Left ventricle myocardium superior (tissue), 1 donor: ENCODE results near the gene PLEKHO2. TPM values are rescaled to one million over a fixed set of nuclear protein-coding genes. Genes with fewer than 3 reads are reported as not detected.

ENCODE experiments used
- ATAC-seq: fragments of 200-7000 bp; cut with Tn5 transposase; one replicate; pipeline ENCODE4 v1.9.1; 2020; ENCODE audit warnings: mild to moderate bottlenecking, moderate library complexity
- DNase-seq: peaks from one replicate; pipeline ENCODE4 v3.0.0-alpha.2; 2020
- intact Hi-C: fragments of 100-400 bp; cut with micrococcal nuclease; formaldehyde crosslinking; loops from one replicate; pipeline ENCODE4 v1.11.0; 2022
- total RNA-seq: library from RNA; stranded (reverse); fragmentation: NEBNext Ultra II Directional; extraction: Animal tissue kit (Norgen Biotek cat#: 25700); gene quantifications from one replicate; pipeline ENCODE4 v1.2.1, GENCODE V29; 2021
- donor health status: DM: no; HTN: yes; CAD: no; lungs with severe emphysema.

The PLEKHO2 gene
- total RNA-seq, 1 donor from 2014 or later, result 8.5 TPM

DNA sequence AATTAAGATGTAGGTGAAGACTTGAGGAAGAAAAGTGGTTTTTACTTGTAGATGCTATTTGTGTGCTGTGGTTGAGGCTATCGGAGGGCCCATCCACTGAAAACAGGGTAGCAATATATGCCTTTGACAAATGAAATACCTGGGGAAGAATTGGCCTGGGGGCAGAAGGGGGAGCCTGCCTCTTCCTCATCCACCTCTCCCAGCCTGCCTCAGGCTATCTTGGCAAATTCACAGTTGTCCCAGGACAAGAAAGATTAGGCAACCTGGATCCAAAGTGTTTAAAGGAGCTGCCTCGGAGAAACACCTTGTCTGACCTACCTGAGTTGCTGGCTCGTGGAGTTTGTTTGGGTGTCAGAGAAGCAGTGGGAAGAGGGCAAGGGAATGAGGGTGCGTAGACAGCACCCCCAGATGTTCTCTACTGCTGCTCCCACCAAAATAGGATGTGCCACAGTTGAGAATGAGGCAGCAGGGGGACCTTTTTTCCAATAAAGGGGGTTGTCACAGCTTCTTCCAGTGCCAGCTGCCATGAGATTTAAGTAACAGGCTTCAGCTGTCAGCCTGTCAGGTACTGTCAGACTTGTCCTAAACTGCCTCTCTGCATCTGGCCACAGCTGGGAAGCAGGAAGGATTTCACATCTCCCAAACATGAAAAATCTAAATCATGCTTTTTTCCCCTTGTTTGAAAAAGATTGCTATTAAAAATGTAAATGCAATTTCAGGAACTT is 9.2 kb downstream of the PLEKHO2 start:
- no peak for ATAC-seq
- intact Hi-C loops, result no loop called here
- DNase-seq, result no peak

DNA sequence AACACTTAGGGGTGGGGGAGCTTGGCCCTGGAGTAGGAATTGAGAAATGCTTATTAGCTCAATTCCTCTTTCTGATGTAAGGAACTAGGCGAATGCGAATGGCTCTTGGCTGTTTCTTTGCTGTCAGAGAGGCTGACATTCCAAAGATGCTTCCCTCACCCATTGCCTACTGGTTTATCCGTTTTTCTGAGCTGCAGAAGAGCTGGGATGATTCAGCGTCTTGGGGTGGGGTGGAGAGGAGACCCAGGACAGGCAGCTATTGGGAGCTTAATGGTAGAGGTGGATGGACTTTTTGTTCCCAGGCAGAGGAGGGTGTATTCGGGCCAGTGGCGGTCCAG is 9.8 kb downstream of the PLEKHO2 start:
- ATAC-seq, result peak; percentile 50
- intact Hi-C loops, result no loop called here
- no peak for DNase-seq

DNA sequence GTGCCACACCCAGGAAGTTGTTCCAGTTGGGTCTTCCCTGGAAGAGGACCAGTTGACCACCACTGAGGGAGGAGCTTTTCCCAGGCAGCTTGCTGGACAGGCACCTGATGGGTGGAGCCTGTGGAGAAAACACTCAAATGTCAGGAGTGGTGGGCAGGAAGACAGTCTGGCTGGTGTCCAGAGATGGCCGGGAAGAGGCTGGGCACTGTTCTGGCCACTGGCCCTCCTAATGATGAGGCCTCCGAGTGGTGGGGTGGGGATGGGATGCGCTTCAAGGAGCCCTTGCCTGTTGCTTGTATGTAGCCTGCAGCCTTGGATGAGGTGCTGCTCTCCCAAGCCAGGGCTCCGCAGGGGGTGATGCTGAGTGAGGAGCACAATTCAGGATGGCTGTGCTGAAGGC is 12.3 kb downstream of the PLEKHO2 start:
- ATAC-seq (no peak), DNase-seq (no peak)
- intact Hi-C loops, result no loop called here

DNA sequence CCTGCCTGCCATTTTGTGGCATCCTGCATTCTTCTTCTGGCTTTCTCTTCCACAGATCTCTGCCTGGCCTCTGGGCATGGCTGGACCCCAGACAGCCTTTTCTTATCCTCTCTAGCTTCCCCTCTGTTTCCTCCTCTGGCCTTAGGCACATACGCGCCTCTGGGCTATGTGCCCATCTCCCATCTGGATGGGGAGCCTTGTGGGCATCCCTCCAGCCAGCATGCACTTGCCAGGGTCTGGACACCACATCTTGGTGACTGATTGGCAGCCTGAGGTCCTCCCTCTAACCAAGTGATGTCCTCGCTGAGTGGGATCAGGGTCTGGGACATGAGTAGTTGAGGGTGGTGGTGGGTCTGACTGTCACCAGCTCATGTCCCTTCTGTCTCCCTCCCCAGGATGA is 12.8 kb downstream of the PLEKHO2 start:
- DNase-seq (no peak), ATAC-seq (no peak)
- intact Hi-C loops, result no loop called here

DNA sequence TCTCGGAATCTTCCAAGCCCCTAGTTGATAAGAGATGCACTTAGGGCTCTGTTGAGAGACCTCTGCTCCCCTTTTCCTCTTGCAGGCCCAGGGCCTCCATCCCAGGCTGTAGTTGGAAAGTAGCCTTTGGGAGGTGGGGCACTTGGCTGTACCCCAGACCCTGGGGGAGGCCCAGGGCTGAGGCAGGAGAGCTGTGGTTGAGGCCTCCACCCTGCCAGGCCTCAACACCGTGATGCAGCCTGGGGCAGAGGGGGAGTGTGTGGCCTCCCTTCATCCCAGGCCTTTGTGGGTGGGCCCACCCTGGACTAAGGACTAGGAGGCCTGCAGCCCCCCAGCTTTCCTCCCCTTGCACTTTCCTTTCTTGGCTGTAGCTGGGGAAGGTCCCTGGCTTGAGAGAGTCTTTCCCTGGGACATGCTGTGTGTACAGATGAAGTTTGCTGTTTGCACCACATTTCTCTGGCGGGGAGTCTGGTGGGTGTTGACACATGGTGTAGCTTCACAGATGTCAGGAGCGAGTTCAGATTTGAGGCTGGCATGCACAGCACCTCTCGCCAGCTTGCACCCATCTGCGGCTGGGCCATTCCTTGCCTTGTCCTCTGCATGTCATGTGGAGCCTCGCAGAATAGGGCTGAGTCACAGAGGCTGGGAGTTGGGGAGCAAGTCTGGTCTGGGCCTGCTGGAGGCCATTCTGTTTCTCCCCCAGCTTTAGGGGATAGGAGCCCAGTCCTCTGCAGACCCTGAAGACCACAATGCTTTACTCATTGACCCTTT is 13.7 kb downstream of the PLEKHO2 start:
- intact Hi-C loops, result no loop called here
- DNase-seq (no peak), ATAC-seq (no peak)

DNA sequence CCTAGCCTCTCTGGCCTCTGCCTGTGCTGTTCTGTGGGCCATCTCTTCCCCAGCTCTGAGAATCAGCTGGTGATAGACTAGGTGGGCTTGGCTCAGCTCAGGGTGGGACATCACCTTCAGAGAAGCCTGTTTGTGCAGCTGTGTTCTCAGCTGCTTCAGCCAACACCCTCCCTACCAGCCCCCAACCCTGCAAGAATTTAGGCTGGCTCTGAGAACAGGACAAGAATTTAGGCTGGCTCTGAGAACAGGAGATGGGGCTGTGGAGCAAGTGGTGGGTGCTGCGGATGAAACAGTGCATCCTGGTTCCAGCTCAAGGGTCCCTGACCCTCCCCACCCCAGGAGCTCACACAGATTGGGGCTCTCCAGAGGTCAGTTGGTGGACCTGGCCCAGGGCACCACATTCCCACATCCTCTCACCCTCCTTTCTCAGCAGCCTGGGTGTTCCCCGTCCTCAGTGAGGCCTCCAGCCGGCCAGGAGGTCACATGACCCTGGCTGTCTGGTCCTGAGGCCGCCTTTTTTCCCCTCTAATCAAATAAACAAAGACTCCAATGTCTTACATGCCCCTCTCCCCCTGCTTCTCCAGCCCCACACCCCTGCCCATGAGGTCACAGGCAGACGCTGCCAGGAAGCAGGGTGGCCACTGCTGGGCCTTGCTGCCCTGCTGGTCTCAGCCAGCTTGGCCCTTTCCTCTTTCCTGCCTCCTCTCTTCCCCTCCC is 14.9 kb downstream of the PLEKHO2 start:
- peak; percentile 72 for ATAC-seq
- intact Hi-C loops, result no loop called here
- DNase-seq, result peak; percentile 76

DNA sequence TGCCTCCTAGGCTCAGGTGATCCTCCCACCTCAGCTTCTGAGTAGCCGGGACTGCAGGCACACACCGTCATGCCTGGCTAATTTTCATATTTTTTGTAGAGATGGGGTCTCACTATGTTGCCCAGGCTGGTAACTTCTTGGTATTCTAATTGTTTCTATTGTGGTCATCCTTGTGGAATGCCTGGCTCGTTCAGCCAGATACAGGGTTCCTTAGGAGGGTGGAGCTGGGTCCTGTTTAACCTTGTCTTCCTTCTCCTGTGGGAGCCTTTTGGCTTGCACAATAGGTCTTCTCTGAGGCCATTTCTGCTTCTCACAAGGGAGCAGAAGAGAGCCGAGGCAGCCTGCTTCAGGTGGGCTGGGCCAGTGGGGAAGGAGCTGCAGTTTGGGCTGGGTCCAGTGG is 15.7 kb downstream of the PLEKHO2 start:
- DNase-seq (no peak), ATAC-seq (peak; percentile 25)
- intact Hi-C loops, result no loop called here

DNA sequence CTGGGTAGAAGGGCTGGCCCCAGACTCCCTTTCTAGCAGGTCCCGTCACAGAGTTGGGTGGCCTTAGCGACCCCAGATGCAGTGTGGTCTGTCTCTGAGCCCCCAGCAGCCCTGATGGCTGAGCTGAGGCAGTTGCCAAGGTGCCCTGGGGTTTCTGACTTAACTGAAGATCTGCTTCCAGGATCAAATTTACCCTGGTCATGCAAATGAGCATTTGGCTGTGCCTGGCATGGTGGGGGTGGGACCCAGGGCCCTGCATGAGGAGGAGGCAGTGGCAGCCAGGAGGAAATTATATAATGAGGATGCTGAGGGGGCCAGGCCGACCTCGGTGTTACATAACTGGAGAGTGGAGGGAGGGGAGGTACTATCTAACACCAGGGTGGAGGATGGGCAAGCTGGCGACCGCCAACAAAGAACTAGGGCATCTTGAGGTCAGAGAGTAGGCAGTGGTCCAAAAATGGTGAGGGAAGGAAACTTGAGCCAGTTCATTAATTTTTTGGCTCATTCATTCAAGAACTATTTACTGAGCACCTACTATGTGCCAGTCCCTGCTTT is 16.4 kb downstream of the PLEKHO2 start:
- DNase-seq (no peak), ATAC-seq (no peak)
- intact Hi-C loops, result no loop called here

DNA sequence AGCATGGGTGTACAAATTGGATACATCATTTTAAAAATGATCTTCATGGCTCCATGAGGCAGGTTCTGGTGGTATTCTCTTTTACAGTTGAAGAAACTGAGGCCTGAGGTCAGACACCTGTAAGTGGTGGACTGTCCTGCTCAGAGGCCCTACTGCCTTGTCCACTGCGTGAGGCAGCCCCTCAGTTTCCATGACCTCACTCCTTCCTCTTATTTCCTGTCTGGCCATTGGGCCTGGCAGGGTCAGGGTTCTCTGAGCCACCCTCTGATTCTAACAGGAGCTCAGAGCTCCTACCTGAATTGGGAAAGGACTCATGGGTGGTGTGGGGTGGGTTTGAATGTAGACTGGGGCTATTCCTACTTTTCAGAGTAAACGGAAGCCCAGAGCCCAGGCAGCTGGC is 17.5 kb downstream of the PLEKHO2 start:
- ATAC-seq, result no peak
- intact Hi-C loops, result no loop called here
- DNase-seq, result no peak

DNA sequence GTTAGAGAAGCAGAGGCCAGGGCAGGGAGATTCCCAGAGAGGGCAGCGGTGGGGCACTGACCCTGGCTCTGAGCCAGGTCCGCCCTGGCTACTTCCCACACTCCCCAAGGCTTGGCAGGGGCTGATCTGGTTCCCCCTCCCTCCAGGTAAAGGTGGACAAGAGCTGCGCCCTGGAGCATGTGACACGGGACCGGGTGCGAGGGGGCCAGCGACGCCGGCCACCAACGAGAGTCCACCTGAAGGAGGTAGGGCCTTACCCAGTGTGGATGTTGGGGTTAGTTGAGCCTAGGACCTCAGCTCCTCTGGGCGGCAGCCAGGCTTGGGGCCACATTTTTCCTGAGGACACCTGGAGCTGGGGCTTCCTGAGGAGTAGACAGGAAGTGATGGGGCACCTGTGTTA is 19.6 kb downstream of the PLEKHO2 start:
- intact Hi-C loops, result no loop called here
- DNase-seq, result peak; percentile 23
- ATAC-seq, result no peak

DNA sequence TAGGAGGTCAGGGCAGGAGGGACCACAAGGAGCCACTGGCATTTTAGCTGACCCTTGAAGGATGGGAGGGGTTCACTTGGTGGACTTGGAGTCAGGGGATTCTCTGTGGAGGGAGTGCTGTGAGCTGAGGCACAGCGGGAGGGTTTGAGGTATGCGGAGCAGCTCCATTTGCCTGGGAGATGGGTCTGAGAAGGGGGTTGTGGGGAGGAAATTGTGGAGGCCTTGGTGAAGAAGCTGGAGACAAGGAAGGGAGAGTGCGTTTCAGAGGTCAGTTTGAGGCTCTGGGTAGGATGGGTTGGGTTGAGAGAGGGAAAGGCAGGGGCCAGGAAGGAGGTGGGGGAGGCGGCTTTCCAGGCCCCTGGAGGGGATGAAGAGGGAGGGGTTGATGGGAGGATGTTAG is 20.2 kb downstream of the PLEKHO2 start:
- ATAC-seq, result no peak
- no peak for DNase-seq
- intact Hi-C loops, result no loop called here

DNA sequence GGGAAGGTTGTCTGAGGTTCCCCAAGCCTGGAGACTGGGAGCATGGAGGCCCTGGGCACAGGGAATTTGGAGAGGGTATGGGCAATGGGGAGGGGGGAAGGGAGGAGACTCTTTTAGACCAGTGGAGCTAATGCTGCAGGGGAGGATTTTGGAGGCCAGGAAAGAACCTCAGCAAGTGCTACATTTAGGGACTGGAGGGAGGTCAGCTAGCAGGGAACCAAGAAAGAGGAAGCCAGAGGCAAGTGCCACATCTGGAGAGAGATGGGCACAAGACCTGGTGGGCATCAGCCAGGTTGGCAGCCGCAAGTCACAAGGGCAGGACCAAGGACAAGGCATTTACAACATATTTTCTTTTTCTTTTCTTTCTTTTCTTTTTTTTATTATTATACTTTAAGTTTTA is 20.7 kb downstream of the PLEKHO2 start:
- intact Hi-C loops, result no loop called here
- ATAC-seq (no peak), DNase-seq (no peak)

DNA sequence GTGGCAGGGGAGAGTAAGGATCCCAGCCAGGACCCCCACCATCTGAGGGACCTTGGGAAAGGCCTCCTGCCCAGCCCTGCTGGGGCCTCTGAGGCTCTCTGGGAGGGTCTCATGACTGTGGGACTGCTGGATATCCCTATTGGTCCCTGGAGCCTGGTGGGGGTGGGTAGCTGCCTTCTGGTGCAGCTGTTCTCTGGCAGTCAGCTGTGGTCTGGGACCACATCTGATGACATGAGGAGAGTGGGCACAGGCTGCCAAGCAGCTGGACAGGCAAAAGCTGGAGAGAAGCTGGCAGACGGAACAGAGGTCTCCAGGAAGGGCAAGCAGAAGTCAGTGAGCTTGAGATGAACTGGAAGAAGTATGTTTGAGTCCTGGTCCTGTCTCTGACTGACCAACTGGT is 22.4 kb downstream of the PLEKHO2 start:
- ATAC-seq (no peak), DNase-seq (no peak)
- intact Hi-C loops, result no loop called here

DNA sequence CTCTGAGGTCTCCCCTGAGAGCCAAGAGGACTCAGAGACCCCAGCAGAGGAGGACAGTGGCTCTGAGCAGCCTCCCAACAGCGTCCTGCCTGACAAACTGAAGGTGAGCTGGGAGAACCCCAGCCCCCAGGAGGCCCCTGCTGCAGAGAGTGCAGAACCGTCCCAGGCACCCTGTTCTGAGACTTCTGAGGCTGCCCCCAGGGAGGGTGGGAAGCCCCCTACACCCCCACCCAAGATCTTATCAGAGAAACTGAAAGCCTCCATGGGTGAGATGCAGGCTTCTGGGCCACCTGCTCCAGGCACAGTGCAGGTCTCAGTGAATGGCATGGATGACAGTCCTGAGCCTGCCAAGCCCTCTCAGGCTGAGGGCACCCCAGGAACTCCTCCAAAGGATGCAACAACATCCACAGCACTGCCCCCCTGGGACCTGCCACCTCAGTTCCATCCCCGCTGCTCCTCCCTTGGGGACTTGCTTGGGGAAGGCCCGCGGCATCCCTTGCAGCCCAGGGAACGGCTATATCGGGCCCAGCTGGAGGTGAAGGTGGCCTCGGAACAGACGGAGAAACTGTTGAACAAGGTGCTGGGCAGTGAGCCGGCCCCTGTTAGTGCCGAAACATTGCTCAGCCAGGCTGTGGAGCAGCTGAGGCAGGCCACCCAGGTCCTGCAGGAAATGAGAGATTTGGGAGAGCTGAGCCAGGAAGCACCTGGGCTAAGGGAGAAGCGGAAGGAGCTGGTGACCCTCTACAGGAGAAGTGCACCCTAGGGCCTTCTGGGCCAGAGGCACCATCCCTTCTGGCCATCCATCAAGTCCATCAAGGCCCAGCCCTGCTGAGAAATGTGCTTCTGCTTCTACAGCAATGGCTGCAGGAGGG is 23.6 kb downstream of the PLEKHO2 start:
- intact Hi-C loops, result no loop called here
- DNase-seq, result no peak
- no peak for ATAC-seq

DNA sequence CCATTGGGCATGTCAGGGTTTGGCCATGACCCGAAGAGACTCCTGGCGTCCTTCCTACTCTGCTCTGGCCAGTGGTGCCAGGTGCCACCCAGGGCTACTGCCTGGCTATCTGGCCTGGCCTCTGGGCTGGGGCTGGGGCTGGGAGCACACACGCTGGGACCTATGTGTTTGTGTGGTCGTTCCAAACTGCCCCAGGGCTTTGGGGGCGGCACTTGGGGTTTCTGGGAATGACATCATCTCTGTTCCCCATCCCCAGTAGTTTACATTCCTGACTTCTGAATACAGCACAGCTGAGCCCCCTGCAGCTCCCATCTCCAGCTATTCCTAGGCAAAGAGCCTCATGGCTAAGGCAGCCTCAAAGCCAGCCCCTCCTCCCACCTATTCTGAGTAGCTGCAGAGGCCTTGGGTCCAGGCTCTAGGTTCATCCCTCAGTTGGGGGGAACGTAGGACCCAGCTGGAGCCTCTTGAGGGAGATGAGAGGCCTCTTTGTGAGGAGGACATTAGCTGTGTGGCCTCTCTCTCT is 24.3 kb downstream of the PLEKHO2 start:
- ATAC-seq (peak; percentile 10), DNase-seq (no peak)
- intact Hi-C loops, result no loop called here

DNA sequence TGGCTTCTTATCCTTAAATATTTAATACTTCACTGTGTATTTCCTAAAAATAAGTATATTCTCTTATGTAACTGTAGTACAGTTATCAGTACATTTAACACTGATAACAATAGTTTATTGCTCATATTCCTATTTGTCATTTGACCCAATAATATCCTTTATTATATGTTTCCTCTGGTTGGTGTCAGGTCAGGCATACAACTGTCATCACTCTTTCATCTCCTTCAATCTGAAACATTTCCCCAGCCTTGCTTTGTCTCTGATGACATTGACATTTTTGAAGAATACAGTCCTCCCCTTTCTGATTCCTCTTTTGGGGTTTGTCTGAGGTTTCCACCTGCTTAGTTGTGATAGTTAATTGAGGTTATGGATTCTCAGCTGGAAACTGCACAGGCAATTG is 27.8 kb downstream of the PLEKHO2 start:
- no peak for DNase-seq
- no peak for ATAC-seq
- intact Hi-C loops, result no loop called here

DNA sequence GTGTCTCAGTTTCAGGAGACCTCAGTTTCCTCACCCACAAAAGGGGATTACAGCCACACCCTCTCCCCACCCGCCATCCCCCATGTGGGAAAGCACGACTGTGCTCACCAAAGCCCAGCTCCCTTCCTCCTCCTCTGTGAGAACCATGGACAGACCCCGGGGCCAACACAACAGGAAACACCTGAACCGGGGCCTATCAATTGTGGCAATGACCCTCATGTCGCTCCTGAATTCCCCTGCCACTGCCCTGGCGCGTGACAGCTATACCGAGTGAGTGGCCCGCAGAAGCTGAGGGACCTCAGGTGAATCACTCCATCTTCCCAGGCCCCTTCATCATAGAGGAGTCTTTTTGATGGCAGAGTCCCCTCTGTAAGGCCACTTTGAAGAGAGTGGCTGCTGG is 28.6 kb downstream of the PLEKHO2 start:
- ATAC-seq (no peak), DNase-seq (no peak)
- intact Hi-C loops, result no loop called here

DNA sequence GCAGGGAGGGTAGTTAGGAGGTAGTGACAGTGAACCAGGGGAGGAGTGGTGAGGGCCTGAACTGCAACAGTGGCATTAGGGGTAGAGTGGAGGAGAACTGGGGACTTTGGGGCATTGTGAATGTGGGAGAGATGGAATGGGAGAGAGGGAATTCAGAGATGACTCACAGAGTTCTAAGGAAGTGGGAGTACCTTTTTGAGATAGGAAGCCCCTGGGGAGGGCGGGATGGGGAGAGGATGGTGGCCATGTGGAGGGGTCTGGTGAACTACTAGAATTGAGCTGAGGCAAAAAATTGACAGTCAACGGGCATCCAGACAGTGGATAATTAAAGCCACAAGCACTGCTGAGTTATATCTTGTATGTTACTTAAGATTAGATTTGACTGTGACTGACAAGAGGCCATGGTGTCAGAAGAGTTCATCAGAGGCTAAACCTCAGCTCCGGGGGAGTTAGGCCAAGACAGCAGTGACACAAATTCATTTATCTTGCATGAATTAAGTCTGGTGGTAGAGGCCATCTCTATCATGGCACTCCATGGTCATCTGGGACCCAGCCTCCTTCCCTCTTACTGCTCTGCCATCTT is 34.0 kb downstream of the PLEKHO2 start:
- no peak for DNase-seq
- no peak for ATAC-seq
- intact Hi-C loops, result no loop called here

DNA sequence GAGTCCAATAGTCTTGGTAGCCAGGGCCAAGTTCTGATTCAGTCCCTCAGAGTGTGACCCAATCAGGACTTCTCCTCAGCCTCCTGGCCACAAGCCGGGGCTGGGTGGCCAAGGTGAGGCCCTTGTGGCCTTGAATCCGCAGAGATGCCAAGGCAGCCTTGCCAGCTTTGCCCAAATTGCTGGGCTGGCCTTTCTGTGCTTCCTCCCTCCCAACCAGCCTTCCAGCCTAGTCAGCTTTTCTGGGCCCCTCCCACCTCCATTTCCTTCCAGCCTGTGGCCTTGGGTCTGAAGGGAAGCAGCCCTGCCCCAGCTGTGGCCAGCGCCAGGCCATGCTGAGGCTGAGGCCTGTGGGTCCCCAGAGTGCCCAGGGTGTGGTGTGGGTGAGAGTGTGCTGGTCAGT is 35.7 kb downstream of the PLEKHO2 start:
- ATAC-seq (peak; percentile 80), DNase-seq (peak; percentile 84)
- intact Hi-C loops, result no loop called here
